Measurements from ENCODE around the gene CARS2.

- no peak for TF ChIP-seq POLR2A (IDR thresholded peaks at IDR 0.05; ENCODE audit: low read depth, low read length)
- no peak for TF ChIP-seq POLR2AphosphoS5 (IDR thresholded peaks at IDR 0.05; ENCODE audit: low read depth, low read length)
- TF ChIP-seq SPI1 (IDR thresholded peaks at IDR 0.05; ENCODE audit: low read depth, low read length) = no peak
- TF ChIP-seq TAF1 (IDR thresholded peaks at IDR 0.05; ENCODE audit: low read depth, low read length) = no peak
- TF ChIP-seq POU2F2 (IDR thresholded peaks at IDR 0.05; ENCODE audit: low read depth, low read length) = no peak
- TF ChIP-seq PAX5 (IDR thresholded peaks at IDR 0.05; ENCODE audit: insufficient read depth, low read length, severe bottlenecking) = no peak
Observed at GRCh38 chr13:110743687-110744086, 37.8 kb upstream of the CARS2 start.

Data from GM12891 (cell line).